Prostate gland (tissue), 2 donors: ENCODE data around the gene TIE1. TPM values are rescaled to one million over a fixed set of nuclear protein-coding genes. Genes with fewer than 3 reads are reported as not detected.

Experiments
- DNase-seq: peaks from one replicate; pipeline ENCODE4 v3.0.0-alpha.2; 2019; ENCODE audit warnings: low spot score
- H3K27ac ChIP-seq, 2 donors: fragments of 200-600 bp; sonication (generic); 2 replicates each; pipeline ENCODE4 v1.5.1; 2017 to 2019
- H3K27me3 ChIP-seq: fragments of 200-600 bp; sonication (generic); replicated peaks from 2 replicates; pipeline ENCODE4 v1.5.1; 2019; ENCODE audit not compliant: insufficient read depth
- H3K36me3 ChIP-seq, 2 donors: fragments of 200-600 bp; sonication (generic); 1 replicate in 1 of 2; 2 replicates in 1 of 2; pipeline versions ENCODE4 v1.5.1 to v1.8.1; 2017 to 2019
- H3K4me1 ChIP-seq: fragments of 200-600 bp; sonication (generic); replicated peaks from 2 replicates; pipeline ENCODE4 v1.5.1; 2019
- H3K4me3 ChIP-seq, 2 donors: fragments of 200-600 bp; sonication (generic); 2 replicates each; pipeline ENCODE4 v1.5.1; 2017 to 2019
- H3K9me3 ChIP-seq: fragments of 200-600 bp; sonication (generic); 2 replicates; pipeline ENCODE4 v1.5.1; 2017
- POLR2A ChIP-seq: fragments of 450-650 bp; IDR thresholded peaks from one replicate; pipeline ENCODE4 v1.6.1; 2016; ENCODE audit warnings: antibody characterized with exemption, mild to moderate bottlenecking
- POLR2AphosphoS5 ChIP-seq: sonication (generic); formaldehyde crosslinking; IDR thresholded peaks from one replicate; pipeline ENCODE4 v1.6.1; 2017; ENCODE audit warnings: antibody characterized with exemption
- WGBS: methylation state at CpG from one replicate; pipeline ENCODE4 v1.1.5; 2018; 5-methylcytosine and 5-hydroxymethylcytosine counted together
- intact Hi-C: fragments of 100-400 bp; cut with DNase I; formaldehyde crosslinking; loops from one replicate; pipeline ENCODE4 v1.14.2; 2022
- total RNA-seq, 2 donors: library from RNA; depleted of rRNA; stranded (reverse); fragments of >200 nt; gene quantifications; one replicate each; pipeline ENCODE4 v1.1.0, GENCODE V29; 2016
- TF ChIP-seq, protein P1 (sequence below), 4 experiments: fragments of 200-600 bp in 2 of 4; fragments of 450-650 bp in 2 of 4; sonication (generic) in 2 of 4; IDR thresholded peaks; 1 replicate in 3 of 4; 2 replicates in 1 of 4; pipeline ENCODE4 v1.5.1; 2016 to 2019; ENCODE audit warnings: antibody characterized with exemption in 4 of 4, mild to moderate bottlenecking in 2 of 4, moderate library complexity in 2 of 4

Gene TIE1
- total RNA-seq = 10 to 100 TPM; 18.7 to 21.7 TPM

DNA sequence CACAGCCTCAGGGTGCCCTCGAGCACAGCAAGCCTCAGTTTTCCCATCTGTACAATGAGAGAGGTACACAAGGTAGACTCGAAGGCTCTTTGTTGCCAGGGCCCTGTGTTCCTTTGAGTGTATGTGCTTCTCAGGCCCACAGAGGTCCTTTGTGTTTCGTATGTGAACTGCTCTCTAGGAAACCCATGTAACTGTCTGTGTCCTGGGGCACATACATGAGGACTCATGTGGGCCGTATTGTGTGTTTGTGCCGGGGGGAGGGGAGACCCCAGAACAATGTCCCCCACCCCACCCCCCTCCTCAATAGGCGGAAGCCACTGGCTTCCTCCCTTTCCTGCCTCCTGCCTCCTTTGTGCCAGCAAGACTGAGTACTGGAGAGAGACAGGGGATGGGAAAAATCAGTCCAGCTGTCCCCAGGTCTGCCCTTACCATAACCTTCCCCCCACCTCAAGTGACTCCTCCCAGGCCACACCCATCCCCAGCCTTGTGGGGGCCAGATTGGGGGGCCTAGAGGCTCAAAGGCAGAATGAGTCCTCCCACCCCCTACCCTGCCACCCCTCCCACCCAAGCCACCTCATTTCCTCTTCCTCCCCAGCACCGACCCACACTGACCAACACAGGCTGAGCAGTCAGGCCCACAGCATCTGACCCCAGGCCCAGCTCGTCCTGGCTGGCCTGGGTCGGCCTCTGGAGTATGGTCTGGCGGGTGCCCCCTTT is at the start of gene TIE1:
Gene TIE1, plus strand, starts transcription at position 605 of the 717 bp plus-strand sequence. Its CDS starts 90 bp downstream, at position 695.
- H3K9me3 ChIP-seq = no peaks in the 10 kb centered on the region
- no peak within 1 kb of the TSS for H3K4me3 ChIP-seq
- no peaks in the 10 kb centered on the region for H3K36me3 ChIP-seq
- H3K27ac ChIP-seq = peak within 1 kb of the TSS; percentile 26 to 57
- DNase-seq = no peak
- WGBS = 81% methylated on average over 10 of the region's 10 CpGs
- H3K4me1 ChIP-seq = peaks cover 8% of the 10 kb centered on the region
- intact Hi-C loops = no loop called here
- TF ChIP-seq POLR2A (no peak), POLR2AphosphoS5 (peak; percentile 3)
- TF ChIP-seq, protein P1, sequence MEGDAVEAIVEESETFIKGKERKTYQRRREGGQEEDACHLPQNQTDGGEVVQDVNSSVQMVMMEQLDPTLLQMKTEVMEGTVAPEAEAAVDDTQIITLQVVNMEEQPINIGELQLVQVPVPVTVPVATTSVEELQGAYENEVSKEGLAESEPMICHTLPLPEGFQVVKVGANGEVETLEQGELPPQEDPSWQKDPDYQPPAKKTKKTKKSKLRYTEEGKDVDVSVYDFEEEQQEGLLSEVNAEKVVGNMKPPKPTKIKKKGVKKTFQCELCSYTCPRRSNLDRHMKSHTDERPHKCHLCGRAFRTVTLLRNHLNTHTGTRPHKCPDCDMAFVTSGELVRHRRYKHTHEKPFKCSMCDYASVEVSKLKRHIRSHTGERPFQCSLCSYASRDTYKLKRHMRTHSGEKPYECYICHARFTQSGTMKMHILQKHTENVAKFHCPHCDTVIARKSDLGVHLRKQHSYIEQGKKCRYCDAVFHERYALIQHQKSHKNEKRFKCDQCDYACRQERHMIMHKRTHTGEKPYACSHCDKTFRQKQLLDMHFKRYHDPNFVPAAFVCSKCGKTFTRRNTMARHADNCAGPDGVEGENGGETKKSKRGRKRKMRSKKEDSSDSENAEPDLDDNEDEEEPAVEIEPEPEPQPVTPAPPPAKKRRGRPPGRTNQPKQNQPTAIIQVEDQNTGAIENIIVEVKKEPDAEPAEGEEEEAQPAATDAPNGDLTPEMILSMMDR (IDR thresholded peaks at IDR 0.05) = no peak
- H3K27me3 ChIP-seq = no peaks in the 10 kb centered on the region

DNA sequence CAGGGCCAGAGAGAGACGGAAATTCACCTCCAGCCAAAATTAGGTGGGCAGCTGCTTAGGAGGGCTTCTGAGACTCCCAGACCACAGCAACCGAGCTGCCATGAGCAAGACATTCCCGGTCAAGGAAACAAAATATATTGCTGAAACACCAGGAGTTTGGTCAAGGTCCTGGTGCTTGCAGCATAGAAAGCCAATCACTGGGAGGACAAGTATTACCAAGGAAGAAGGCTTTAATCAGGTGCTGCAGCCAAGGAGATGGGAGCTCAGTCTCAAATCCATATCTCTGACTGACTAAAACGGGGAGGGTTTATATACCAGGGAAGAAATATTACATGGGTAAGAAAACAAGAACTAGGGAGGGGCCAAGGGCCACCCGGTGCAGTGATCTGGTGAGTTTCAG is 49.8 kb upstream of the TIE1 start:
- Histone ChIP-seq H3K9me3 (no peaks in the 10 kb centered on the region), H3K27ac (no peak overlapping the region), H3K4me1 (no peaks in the 10 kb centered on the region), H3K27me3 (no peaks in the 10 kb centered on the region), H3K4me3 (no peak overlapping the region), H3K36me3 (no peaks in the 10 kb centered on the region)
- TF ChIP-seq POLR2AphosphoS5 = no peak
- TF ChIP-seq, protein P1 (IDR thresholded peaks at IDR 0.05) = no peak
- TF ChIP-seq POLR2A = no peak
- intact Hi-C loops = no loop called here
- 97% methylated on average over 5 of the region's 5 CpGs for WGBS
- DNase-seq = no peak

DNA sequence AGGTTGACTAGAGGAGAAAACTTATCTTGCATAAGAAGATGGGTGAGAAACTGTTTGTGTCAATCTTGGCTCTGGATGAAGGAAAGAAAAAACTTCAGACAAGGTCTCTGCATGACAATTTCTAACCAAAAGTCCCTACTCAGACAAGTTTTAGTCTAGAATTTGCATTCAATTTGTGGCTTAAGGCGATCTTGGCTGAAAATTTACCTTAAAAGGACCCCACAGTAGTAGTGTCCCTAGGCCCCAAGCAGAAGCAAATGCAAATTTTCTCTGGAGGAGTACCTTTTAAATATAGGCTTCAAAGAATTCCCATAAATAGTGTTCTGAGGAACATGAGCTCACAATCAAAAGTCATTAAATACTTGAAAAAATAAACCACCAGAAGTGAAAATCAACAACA is 48.6 kb upstream of the TIE1 start:
- intact Hi-C loops = no loop called here
- Histone ChIP-seq H3K9me3 (no peaks in the 10 kb centered on the region), H3K36me3 (no peaks in the 10 kb centered on the region), H3K27ac (no peak overlapping the region), H3K4me3 (no peak overlapping the region), H3K27me3 (no peaks in the 10 kb centered on the region), H3K4me1 (no peaks in the 10 kb centered on the region)
- DNase-seq = no peak
- WGBS = 83% methylated on average over 1 of the region's 1 CpG
- TF ChIP-seq POLR2AphosphoS5 = no peak
- TF ChIP-seq, protein P1 (IDR thresholded peaks at IDR 0.05) = no peak
- TF ChIP-seq POLR2A = no peak

DNA sequence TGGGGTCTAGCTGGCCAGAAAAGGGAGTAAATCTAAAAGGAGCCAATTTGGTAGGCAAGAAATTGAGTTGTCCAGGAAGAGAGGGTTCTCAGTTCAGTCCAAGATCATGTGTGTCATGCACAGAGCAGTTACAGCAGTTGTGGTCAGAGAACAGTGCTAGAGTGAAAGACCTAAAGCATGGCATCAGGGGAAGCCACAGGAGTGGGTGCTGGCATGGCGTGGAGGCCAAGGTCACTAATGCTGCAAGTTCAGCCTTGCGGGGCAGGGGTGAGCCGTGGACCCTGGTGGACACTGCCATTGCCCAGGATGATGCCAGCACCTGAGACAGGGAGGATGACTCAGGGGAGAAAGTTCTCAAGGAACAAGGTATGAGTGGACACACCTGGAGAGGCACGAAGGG is 47.6 kb upstream of the TIE1 start:
- Histone ChIP-seq H3K4me3 (no peak overlapping the region), H3K9me3 (no peaks in the 10 kb centered on the region), H3K36me3 (no peaks in the 10 kb centered on the region), H3K27ac (no peak overlapping the region), H3K4me1 (no peaks in the 10 kb centered on the region), H3K27me3 (no peaks in the 10 kb centered on the region)
- TF ChIP-seq POLR2AphosphoS5 = no peak
- TF ChIP-seq POLR2A = no peak
- TF ChIP-seq, protein P1 (IDR thresholded peaks at IDR 0.05) = no peak
- 95% methylated on average over 4 of the region's 4 CpGs for WGBS
- no peak for DNase-seq
- intact Hi-C loops = no loop called here

DNA sequence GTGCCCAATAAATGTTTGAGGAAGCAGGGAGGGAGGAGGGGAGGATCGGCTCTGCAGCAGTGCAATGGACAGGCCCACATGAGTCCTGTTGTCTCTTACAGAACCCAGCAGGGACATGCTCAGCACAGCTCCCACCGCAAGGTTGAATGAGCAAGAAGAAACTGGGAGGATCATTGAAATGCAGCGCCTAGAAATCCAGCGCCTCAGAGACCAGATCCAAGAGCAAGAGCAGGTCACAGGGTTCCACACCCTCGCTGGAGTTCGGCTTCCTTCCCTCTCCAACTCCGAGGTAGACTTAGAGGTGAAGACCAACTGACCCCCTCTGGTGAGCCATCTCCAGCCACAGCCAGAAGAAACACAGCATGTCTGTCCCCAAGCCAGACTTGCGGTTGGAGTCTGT is 46.9 kb upstream of the TIE1 start:
- TF ChIP-seq, protein P1 (IDR thresholded peaks at IDR 0.05) = no peak
- Histone ChIP-seq H3K27me3 (no peaks in the 10 kb centered on the region), H3K9me3 (no peaks in the 10 kb centered on the region), H3K4me3 (no peak overlapping the region), H3K36me3 (no peaks in the 10 kb centered on the region), H3K4me1 (no peaks in the 10 kb centered on the region), H3K27ac (no peak overlapping the region)
- WGBS = 86% methylated on average over 8 of the region's 8 CpGs
- no peak for DNase-seq
- intact Hi-C loops = no loop called here
